GM21737 (cell line): ENCODE results near the gene C10orf105.
A peak's percentile ranks its signal among the peaks of the same experiment; 100 is the strongest.

ENCODE experiments used
- ATAC-seq: cut with Tn5 transposase; IDR thresholded peaks from one replicate; pipeline ENCODE4 v1.9.1; 2021; ENCODE audit warnings: mild to moderate bottlenecking, moderate library complexity; ENCODE audit not compliant: unreplicated experiment

Gene C10orf105

DNA sequence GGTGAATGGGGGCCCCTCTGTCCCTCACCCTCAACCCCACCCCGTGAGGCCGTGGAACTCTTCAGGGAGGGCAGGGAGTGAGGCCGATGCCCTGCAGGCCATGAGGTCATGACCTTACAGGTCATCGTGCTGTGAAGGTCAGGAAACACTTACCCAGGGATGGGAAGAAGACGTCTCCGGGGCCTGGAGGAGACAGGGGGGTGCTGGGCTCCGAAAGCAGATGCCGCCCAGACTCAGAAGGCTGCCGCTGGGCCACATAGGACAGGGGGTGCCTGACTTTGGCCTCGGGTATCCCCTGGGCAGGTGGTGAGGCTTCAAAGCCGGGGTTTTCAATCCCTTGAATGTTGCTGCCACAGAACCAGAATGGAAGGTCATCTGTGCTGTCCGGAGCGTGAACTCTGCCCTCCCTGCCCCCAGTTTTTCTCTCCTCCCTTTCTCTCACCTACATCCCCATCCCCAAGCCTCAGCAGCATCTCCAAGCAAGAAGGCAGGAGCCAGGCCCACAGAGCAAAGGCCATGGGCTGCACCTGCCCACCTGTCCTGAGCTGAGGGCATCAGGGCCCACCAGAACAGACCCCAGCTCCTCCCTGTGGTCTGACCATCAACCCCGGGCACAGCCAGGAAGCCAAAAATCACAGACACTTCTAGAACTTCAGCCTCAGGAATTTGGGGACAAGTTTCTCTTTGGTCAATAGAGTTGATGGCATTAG is 32.1 kb upstream of the C10orf105 start:
- ATAC-seq: no peak

DNA sequence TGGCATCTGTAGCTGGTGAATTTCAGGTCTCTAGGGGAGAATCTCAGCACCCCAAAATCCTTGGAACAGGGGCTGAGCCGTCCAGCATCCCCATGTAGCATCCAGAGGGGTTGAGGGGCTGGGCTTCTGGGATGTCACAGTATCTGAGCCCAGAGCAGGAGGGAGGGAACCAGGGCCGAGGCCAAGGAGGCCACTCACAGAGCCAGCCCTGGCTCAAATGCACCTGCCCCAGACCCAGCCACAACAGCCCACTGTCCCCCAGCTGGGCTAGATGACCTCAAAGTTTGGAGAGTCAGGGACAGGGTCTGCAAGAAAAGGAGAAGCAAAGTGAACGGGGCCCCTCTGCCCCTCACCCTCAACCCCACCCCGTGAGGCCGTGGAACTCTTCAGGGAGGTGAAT is 31.4 kb upstream of the C10orf105 start:
- ATAC-seq: no peak

DNA sequence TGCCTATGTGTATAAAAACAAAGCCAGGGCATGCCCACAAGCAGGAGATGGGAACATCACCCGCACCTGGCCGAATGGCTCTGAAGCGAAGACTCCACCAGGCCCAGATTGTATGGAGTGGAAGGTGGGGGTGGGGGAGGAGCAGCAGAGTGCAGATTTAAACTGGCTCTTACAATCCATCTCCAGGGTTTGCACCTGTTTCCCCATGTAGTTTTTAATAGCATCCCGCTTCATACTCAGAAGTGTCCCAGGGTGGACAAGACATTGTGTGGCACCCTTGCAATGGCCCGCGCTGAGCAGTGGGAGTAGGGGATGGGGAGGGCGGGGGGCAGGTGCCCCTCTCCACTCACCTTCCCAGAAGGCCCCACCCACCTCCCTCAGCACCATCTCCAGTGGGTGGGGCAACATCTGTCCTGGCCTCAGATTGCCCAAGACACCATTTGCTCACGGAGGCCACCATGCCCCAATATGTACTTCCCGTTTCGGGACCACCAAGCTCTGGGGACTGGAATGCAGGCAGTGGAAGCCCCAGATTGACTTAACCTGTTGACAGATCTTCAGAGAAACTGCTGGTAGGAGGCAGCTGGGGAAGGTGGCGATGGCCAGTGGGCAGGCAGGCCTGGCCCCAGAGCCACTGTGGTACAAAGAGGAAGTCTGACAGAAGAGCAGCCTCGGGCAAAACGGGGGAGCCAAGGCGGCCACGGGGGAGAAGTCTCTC is 30.7 kb upstream of the C10orf105 start:
- ATAC-seq: no peak

DNA sequence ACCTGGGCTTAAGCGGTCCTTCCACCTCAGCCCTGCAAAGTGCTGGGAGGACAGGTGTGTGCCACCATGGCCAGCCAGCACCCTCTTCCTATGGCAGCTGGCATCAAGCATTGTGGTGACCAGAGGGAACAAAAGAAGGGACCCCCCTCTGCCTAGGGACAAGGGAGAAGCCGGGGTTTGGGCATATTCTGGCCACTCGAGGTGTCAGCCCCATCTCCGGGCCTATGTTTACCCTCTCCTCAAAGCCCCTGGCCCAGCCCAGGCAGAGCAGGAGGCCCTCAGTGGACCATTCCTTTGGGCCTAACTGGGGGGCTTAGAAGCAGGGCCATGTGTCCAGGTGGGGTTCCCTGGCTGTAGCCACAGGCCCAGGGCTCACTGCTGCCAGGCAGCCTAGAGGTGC is 29.8 kb upstream of the C10orf105 start:
- ATAC-seq: no peak

DNA sequence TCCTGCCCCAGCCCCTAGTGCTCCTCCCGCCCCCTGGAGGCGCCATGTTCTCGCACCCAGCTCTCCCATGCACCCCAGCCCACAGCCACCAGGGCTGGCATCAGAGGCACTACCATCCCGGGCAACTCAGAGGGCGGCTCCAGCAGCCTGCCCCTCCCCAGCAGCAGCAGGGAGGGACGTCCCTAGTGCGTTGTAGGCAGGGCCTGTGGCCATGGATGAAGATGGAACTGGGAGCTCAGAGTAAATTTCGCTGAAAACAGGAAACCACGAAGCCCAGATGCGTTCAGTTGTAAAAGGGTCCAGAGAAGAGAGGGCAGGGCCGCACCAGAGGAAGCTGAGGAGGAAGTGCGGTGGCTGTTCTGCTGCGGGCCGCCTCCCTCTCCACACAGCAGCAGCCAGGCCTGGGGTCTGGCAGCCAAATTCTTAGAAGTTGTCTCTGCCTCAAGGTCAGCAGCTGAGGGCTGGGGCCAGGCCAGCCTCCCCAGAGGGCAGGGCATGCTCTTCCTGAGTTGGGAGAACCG is 29.2 kb upstream of the C10orf105 start:
- peak; percentile 54 for ATAC-seq

DNA sequence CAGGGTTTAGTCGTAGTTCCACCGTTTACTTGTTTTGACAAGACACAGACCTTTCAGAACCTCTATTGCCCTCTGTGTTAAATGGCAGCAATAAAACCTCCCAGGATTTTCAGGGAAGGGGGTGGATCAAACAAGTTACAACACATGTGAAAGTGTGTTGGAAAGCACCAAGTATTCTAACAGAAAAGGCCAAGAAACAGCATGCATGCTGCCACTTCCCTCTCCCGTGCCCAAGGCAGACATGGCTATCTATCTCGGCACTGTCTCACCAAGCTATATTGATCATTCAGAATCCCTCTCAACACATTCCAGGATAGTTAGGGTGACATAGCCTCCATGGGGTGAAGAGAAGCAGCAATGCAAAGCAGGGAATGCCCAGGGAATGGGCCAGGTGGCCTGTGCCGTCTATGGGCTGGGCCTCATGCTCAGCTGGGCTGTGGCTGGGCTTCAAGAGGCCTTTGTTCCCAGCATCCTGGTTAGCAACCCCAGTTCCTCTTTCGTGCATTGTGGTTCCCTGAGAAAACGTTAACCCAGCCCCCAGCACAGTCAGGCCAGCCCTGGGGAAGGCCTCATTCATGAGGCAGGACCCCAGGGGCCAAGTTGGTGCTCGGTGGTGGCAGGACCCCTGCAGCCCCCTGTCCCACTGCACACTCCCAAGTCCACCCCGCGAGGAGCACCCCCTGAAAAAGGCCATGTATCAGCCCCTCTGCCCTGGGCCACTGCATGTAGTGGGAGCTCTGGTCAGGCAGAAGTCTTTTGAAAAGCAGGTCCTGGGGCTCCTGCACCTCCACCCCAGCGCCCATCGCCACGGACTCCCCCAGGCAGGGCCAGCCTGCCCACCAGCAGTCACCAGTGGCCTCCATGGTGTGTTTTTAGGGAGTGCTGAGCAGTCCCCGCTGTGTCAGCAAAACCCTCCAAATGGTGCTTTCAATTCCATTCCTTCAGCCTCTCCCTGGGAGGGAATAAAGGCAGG is 28.3 kb upstream of the C10orf105 start:
- no peak for ATAC-seq

DNA sequence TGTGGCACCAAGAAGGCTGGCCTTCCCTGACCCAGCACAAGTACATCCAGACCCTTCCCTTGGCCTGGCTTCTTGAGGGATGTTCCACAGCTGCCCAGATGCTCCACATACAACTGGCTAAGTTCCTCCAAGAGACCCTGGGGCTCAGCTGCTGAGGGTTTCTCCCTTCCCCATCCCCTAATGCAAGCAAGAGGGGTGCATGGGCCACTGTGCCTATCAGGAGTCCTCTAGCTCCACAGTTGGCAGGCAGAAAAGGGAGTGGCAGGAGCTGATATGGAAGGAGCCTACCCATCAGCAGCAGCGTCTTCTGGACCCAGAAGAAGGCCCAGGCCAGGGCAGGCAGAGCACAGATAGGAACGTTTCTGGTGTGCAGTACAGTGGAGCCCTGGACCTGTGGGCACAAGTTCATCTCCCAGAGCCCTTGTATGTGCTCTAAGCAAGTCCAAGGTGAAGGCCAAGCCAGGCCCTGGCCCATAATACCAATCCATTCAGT is 27.5 kb upstream of the C10orf105 start:
- ATAC-seq: no peak

DNA sequence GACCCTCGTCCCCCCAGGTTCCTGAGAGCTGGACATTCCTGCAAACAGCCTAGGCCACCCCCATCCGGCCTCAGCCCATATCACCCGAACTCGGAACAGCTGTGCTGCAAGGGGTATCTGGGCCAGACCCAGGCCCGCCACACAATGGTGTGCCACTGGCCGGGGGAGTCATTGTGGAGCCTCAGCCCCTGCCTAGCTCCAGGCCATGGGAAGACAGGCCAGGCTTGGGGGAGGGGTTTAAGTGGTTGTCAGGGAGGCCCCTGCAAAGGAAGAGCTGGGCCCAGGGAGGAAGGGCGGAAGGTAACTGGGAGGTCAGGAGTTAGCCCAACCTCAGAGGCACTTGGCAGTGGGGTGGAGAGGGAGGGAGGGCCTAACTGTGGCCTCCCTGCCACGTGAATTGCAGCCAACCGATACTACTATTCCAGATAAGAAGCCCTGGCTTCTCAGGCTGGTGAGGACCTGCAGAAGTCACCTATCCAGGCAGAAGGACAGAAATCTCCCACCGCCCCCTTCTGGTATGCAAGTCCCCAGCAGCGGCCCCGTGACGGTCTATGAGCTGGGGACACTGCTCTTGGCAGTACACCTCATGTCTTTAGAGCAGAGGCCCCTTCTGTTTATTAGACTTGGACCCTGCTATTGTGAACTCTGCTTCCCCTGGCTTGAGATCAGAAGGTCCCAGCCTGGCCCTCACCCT is 26.9 kb upstream of the C10orf105 start:
- no peak for ATAC-seq

DNA sequence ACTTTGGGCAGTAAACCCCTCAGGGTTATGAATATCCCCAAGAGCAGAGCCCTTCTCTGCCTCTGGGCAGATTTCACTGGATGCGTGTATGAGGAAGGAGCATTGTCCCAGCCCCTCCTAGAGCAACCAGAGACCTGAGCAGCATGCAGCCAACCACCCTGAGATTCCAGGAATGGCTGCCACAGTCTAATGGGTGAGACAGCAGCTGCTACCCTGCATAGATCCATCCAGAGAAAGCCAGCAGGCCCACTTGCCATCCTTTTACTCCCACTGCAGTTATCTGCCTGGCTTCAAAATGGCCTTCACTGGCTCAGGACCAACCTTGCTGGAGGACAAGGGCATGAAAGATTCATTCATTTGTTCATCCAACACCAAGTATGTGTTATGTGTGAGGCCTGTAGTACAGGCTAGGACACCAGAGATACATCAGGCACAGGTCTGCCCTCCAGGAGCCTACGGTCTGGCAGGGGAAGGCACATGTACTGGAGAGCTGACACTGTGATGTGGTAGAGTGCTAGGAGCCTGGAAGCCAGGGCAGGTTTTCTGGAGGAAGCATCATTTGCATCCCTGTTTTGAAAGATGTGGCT is 26.2 kb upstream of the C10orf105 start:
- ATAC-seq: no peak

DNA sequence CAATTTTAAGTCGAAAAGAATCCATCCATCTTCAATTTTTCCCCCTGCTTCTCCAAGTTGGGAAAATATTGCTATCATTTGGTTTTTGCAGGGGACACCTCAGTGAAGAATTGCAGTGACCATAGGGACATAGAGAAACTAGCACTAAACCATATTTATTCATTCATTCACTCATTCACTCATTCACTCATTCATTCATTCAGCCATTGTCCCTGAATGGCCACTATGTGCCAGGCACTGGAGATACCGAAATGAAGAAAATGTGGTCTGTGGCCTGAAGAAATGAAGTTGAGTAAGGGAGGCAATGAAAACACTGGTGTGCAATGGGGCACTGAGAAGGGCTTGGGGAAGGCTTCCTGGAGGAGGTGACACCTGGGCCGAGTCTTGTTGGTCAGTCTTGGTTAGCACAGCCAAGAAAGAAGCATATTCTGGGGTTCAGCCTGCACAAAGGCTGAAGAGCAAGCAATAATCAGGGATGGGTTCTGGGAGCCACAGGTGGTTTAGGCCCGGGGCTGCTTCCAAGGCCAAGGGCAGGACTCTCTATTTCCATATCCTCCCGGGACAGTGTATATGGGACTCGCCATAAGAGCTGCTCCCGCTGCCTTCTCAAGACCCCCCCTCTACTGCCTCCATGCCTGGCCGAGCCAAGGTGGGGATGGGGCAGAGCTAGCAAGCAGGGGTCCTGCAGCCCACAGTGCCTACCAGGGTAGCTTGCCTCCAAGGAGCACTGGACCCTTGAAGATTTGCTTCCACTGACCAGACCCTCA is 25.5 kb upstream of the C10orf105 start:
- no peak for ATAC-seq

DNA sequence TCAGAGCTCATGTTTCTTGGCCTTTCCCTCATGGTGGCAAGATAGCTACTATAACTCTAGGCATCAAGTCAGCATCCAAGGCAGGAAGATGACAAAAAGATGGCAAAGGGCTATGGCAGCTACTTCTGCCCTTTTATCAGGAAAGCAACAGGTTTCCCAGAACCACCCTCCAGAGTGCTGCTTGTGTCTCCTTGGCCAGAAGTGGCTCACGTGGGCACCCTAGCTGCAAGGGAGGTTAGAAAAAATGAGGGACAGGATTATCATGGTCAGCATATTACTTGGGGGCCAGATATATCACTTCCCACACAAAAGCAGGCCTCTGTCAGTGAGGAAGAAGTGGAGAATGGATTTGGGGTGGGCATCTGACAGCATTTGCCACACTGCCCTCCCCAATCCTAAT is 24.3 kb upstream of the C10orf105 start:
- no peak for ATAC-seq

DNA sequence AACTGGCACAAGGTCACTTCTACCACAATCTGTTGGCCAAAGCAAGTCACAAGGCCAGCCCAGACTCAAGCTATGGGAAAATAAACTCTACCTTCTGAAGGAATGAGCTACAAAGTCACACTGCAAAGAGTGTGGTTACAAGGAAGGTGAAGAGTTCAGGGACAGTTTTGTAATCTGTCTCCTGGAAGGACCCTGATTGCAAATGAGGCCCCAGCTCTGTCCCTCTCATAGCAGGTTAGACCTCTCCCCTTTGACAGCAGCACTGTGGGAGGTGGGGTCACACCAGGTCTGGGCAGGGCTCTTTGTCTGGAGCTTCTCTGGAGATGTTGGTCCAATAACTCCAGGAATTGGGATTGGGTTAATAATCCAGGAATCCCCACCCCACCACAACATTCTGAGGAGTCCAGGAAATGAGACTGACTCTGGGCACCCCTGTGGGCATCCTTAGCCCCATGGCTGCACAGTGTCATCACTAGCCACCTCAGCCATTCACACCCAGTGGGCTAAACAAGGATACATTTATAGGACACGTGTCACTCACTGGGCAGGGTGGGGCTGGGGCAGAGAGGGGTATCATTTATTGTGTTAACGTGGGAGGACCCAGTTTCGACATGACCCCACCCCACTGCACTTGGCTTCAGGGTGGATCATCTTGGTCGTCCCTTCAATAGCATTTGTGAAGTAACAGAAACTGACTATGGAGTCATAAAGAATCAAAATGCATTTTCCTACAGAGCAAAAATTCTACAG is 23.7 kb upstream of the C10orf105 start:
- no peak for ATAC-seq

DNA sequence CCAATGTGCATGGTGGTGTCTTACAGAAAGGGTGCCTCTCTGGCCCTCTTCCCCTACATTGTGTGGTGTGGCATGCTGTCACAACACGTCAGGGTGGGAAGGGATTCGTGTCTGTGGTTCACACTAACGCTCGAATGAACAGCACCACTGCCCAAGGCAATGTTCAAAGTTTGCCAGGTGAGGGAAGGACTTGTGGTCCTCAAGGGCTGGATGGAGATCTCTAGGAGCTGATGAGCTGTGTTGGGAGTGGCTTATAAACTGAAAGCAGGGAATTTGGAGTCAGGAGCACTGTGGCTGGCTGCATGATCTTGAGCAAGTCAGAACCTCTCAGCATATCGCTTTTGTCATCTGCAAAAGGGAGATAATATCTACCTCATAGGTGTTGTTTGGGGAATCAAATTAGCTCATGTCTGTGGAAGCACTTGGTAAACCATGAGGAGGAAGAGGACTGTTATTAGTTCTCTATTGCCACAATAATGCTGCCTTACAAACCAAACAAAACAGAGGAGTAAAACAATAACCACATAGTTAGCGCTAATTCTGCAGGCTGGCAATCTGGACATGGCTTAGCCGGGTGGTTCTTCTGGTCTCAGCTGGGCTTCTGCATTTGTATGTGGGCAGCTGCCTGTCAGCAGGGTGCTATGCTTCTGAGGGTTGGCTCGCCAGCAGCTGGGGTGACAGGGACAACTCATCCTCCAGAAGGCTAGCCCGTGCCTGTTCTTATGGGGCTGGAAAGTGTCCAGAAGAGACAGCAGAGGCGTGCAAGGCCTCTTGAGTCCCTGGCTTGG is 22.9 kb upstream of the C10orf105 start:
- no peak for ATAC-seq

DNA sequence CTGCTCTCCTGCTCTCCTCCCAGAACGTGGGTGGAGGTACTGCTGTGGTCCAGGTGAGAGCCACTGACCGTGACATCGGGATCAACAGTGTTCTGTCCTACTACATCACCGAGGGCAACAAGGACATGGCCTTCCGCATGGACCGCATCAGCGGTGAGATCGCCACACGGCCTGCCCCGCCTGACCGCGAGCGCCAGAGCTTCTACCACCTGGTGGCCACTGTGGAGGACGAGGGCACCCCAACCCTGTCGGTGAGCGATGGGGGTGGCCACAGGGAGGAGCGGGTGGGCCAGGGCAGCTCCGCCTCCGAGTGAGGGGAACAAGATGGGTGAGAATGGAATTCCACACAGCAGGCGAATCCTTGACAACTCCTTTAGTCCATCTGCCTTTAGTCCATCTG is 22.1 kb upstream of the C10orf105 start:
- ATAC-seq: no peak

DNA sequence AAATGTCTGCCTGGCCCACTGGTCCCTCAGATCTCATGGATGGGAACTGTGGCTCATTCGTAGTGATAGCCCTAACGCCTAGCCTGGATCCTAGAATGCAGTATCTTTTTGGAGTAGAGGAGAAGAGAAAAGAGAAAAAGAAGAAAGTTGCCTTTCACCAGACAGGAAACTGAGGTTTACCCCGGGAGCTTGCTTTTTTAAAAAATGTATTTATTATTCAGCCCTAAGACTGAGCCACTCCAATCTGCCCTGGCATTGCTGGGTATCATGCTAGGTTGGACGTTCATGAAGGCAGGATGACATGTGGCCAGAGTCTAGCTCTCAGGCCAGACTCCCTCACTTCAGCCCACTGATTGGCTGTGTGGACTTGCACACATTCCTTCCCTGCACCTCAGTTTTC is 21.5 kb upstream of the C10orf105 start:
- no peak for ATAC-seq

DNA sequence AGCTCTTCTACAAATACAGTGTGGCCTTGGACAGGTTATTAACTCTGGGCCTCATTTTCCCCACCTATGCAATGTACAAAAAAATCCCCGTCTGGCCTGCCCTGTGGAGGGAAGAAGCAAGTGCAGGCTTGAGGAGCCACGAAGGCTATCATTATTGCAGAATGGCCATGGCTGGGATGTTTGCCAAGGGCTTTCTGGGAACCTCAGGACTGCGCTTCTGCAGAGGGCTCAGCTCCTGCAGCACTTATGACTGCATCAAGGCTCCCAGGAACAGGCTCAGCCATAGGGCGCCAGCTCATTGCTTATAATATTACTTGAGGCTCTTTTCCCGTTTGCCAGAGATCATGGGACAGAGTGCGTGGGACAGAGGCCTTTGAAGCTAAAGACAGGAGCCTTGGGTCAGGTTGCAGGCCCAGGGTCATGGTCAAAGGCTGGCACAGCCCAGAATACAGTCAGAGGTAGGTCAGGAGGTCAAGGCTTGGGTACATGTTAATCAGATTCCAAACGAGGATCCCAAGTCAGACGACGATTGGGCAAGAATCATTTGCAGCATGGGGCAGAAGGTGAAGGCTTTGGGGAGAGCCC is 20.6 kb upstream of the C10orf105 start:
- no peak for ATAC-seq

DNA sequence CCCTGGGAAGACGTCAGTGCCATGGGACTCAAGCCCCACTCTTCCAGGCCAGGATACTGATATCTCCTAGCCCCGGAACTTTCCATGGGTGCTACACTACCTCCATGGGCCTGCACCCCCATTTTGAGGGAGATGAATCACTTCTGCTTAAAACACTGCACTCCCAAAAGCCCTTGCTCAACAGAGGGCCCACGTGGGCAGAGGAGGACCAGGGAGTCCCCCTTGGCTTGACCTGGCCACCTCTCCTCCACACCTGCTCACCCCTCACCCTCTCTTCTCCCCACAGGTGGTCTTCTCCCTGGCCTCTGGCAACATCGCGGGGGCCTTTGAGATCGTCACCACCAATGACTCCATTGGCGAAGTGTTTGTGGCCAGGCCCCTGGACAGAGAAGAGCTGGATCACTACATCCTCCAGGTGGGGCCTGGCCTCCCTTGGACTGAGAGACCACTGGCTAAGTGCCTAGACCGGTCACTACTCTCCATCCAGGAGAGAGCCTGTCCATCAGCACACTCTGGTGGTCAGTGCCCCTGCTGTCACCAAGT is 19.9 kb upstream of the C10orf105 start:
- ATAC-seq: no peak
